D721Med (cell line): Measurements from ENCODE around the gene POM121L2.

Source experiments
- DNase-seq: peaks from one replicate; pipeline ENCODE4 v3.0.0; 2011; ENCODE audit warnings: low spot score; ENCODE audit not compliant: insufficient read length
- FAIRE-seq: peaks from 2 replicates; lab custom pipeline; 2011; peaks lifted over from hg19 to GRCh38; lab: Jason Lieb, UNC
- TF ChIP-seq, protein P1 (sequence below): IDR thresholded peaks from 2 replicates; pipeline ENCODE4 v1.5.1; 2012; ENCODE audit warnings: mild to moderate bottlenecking, control low read depth; ENCODE audit not compliant: insufficient read depth; ENCODE audit errors: missing control alignments

The POM121L2 gene

DNA sequence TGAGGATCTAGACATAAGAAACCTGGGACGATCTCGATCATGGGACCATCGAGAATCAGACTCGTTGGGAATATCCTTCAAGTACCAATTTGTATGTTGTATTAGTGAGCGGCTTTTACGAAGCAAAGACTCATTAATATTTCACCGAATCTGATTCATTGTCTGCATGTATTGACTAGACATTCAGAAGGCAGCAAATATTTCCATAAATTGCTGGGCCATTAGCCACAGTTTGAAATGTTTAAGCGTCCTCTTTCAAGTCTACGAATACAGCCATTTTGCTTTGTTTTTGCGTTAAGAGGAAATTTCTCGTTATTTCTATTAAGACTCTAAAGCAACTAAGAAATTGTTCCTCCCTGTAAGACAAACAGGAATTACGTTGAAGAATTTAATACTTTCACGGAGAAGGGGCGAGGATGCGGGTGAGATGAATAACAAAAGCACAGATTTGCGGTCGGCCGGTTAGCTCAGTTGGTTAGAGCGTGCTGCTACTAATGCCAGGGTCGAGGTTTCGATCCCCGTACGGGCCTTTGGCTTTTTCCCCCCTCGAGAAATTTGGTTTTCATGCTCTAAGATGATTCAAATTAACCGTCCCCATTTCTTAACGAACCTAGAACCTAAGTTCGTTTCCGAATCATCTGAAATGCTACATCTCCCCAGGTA is 18.5 kb downstream of the POM121L2 start:
- TF ChIP-seq, protein P1, sequence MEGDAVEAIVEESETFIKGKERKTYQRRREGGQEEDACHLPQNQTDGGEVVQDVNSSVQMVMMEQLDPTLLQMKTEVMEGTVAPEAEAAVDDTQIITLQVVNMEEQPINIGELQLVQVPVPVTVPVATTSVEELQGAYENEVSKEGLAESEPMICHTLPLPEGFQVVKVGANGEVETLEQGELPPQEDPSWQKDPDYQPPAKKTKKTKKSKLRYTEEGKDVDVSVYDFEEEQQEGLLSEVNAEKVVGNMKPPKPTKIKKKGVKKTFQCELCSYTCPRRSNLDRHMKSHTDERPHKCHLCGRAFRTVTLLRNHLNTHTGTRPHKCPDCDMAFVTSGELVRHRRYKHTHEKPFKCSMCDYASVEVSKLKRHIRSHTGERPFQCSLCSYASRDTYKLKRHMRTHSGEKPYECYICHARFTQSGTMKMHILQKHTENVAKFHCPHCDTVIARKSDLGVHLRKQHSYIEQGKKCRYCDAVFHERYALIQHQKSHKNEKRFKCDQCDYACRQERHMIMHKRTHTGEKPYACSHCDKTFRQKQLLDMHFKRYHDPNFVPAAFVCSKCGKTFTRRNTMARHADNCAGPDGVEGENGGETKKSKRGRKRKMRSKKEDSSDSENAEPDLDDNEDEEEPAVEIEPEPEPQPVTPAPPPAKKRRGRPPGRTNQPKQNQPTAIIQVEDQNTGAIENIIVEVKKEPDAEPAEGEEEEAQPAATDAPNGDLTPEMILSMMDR: no peak
- FAIRE-seq (no peak), DNase-seq (no peak)

DNA sequence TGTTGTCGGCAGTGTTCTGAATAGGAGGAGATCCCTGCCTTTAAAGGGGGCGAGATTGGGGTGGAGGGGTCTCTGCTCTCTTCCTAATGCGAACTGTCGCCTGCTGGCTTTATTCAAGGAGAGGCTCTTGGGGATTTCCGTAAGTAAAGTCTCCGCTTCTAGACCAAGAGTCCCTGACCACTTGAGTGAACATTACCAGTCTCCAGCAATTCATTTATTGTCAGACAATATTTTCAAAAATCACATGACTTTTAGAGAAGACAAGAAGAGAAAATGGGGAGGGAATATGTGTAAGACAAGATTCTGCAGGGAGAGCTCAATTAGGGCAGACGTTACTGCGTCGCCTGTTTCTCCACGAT is 21.2 kb downstream of the POM121L2 start:
- FAIRE-seq: no peak
- TF ChIP-seq, protein P1: no peak
- no peak for DNase-seq

DNA sequence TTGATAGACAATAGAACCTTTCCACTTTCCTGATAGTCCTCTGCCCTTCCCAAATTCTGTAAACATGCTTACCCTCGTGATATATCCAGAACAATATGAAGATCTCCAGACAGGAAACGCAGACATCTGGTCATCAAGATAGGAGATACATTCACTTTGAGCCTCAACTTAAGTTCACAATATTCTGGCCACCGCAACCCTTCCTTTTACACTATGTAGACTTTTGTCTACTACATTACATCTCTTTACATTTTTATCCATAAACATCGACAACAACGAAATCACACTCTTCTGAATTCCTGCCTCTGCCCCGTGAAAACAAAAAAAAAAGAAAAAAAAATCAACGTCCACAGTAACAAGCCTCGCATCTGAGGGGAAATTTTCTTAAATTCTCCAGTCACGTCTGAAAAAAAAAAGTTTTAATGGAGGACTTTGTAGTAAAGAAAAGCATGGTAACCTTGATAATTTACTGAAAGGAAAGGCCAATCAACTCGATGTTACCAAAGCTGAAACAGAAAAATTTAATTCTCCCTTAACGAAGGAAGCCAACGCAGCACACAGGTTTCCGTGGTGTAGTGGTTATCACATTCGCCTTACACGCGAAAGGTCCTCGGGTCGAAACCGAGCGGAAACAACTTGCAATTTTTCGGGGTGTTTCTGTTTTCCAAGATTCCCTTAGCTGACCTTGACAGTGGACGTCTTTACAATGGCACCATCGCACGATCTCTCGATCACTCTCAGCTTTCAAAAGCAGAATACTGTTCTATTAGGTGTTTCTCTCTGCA is 21.8 kb downstream of the POM121L2 start:
- no peak for DNase-seq
- no peak for FAIRE-seq
- TF ChIP-seq, protein P1: no peak

DNA sequence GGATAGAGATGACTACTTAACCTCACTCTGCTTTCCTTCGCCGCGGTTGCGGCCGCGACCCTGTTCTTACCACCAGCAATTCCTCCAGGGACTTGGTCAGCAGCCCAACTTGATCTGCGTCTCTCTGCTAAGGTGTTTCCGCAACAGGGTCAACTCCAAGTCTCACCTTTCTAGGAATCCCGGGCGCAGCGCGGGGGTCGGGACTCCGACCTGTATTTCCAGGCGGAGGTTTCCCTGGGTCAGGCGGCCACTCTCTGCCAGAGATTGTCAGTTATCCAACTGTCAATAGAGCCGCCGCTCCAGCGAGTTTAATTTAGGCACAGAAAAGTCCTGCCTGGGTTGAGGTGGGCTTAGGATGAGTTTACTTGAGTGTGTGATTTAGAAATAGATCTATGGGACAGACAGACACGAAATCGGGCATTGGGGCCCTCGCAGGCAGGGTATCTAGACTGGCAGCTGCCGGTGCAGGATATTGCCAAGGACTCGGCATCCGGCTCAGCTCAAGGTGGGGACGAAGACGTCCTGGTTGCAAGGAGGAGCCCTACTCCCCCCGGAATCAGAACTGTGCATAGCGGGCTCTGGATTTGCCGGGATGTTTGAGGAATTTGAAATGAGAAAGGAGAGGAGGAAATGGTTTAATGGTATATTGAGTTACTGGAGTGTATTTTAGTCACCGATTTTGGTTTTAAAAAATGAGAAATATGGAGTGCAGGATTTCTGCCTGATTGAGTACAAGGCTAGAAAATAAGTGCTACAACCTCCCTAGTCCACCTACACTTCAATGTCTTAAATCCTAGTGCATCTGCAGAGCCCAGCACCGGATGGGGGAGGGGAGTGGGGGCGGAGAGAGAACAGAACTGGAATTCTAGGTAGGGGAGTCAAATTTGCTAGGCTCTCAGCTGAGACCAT is 23.7 kb downstream of the POM121L2 start:
- FAIRE-seq: no peak
- DNase-seq: no peak
- TF ChIP-seq, protein P1: no peak

DNA sequence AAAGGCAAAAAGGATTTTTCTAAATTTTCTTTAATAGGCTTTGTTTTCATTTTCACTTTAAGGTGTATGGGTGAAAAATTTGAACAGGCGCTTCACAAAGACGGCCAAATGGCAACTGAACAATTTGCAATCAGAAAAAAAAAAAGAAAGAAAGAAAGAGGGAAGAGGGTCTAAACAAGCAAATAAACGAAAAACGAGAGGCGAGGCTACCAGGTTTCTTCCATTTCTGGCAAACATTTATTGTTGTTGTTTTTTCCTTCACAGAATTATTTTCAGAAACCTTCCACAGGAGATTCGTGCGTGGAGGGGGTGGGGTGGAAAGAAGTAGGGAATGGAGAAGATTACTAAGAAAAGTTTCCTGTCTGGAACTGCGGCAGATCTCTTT is 24.3 kb downstream of the POM121L2 start:
- FAIRE-seq: no peak

GRCh38 chr6:27286141-27286540 is 25.9 kb downstream of the POM121L2 start:
- TF ChIP-seq, protein P1: no peak
- DNase-seq: no peak
- FAIRE-seq: no peak

More for the DNA sequence above, 24.3 kb downstream of the POM121L2 start:
- TF ChIP-seq, protein P1: no peak
- DNase-seq: no peak
